HG03175 (cell line): ENCODE results near the gene CRYBB3.
"Not testable (repeated sequence)": the region's sequence is repeated elsewhere in the genome, so short reads cannot be mapped to it uniquely, and the experiment has no call there.

Experiments used
- ATAC-seq: cut with Tn5 transposase; IDR thresholded peaks from one replicate; pipeline ENCODE4 v1.9.1; 2021; ENCODE audit warnings: mild to moderate bottlenecking, moderate library complexity; ENCODE audit not compliant: unreplicated experiment

CRYBB3 gene

GRCh38 chr22:25174888-25175411, 24.7 kb upstream of the CRYBB3 start:
- ATAC-seq: no peak

- ATAC-seq: no peak
Measured at GRCh38 chr22:25176175-25176574, 23.5 kb upstream of the CRYBB3 start.

GRCh38 chr22:25176799-25177198, 22.9 kb upstream of the CRYBB3 start:
- ATAC-seq: no peak

- no peak for ATAC-seq
Measured at GRCh38 chr22:25177226-25177625, 22.4 kb upstream of the CRYBB3 start.

- no peak for ATAC-seq
Measured at GRCh38 chr22:25177895-25178294, 21.8 kb upstream of the CRYBB3 start.

- not testable (repeated sequence) for ATAC-seq
Measured at GRCh38 chr22:25178348-25178747, 21.3 kb upstream of the CRYBB3 start.

GRCh38 chr22:25178869-25179631, 20.6 kb upstream of the CRYBB3 start:
- not testable (repeated sequence) for ATAC-seq

- no peak for ATAC-seq
Measured at GRCh38 chr22:25182131-25183110, 17.2 kb upstream of the CRYBB3 start.

- no peak for ATAC-seq
Measured at GRCh38 chr22:25183949-25184619, 15.6 kb upstream of the CRYBB3 start.

- no peak for ATAC-seq
Measured at GRCh38 chr22:25186140-25186539, 13.5 kb upstream of the CRYBB3 start.

- ATAC-seq: no peak
Measured at GRCh38 chr22:25187469-25187868, 12.2 kb upstream of the CRYBB3 start.

- no peak for ATAC-seq
Measured at GRCh38 chr22:25192406-25192805, 7.3 kb upstream of the CRYBB3 start.

GRCh38 chr22:25193130-25193529, 6.5 kb upstream of the CRYBB3 start:
- ATAC-seq: no peak

GRCh38 chr22:25193548-25193947, 6.1 kb upstream of the CRYBB3 start:
- no peak for ATAC-seq

- no peak for ATAC-seq
Measured at GRCh38 chr22:25196326-25196725, 3.3 kb upstream of the CRYBB3 start.

GRCh38 chr22:25197340-25197739, 2.3 kb upstream of the CRYBB3 start:
- no peak for ATAC-seq

GRCh38 chr22:25200967-25201366, 1.3 kb downstream of the CRYBB3 start:
- ATAC-seq: no peak

GRCh38 chr22:25201557-25202273, 2.1 kb downstream of the CRYBB3 start:
- no peak for ATAC-seq

GRCh38 chr22:25202290-25202921, 2.7 kb downstream of the CRYBB3 start:
- ATAC-seq: no peak

- ATAC-seq: no peak
Measured at GRCh38 chr22:25203082-25203481, 3.4 kb downstream of the CRYBB3 start.
